Measurements from ENCODE around the gene TESK2.
"Not testable (repeated sequence)": the region's sequence is repeated elsewhere in the genome, so short reads cannot be mapped to it uniquely, and the experiment has no call there.

TESK2 gene

GRCh38 chr1:45510036-45510971 lies 19.3 kb upstream of the TESK2 start:
- no peak for DNase-seq

- no peak for DNase-seq
These were observed 17.6 kb upstream of the TESK2 start for GRCh38 chr1:45508295-45509151.

- no peak for DNase-seq
These were observed 16.9 kb upstream of the TESK2 start for GRCh38 chr1:45507893-45508292.

GRCh38 chr1:45507195-45507594 lies 16.2 kb upstream of the TESK2 start:
- DNase-seq: no peak

GRCh38 chr1:45503462-45504360 lies 12.7 kb upstream of the TESK2 start:
- no peak for DNase-seq

- DNase-seq: no peak
These were observed 10.5 kb upstream of the TESK2 start for GRCh38 chr1:45501505-45501859.

- DNase-seq: peak in 1 of 2 experiments; percentile 24
These were observed 8.4 kb upstream of the TESK2 start for GRCh38 chr1:45499415-45499769.

- no peak for DNase-seq
These were observed 7.3 kb upstream of the TESK2 start for GRCh38 chr1:45498279-45498678.

- peak; percentile 33 to 51 for DNase-seq
These were observed 2.2 kb upstream of the TESK2 start for GRCh38 chr1:45493116-45493697.

- DNase-seq: no peak
These were observed 1.7 kb upstream of the TESK2 start for GRCh38 chr1:45492691-45493090.

- no peak for DNase-seq
These were observed 711 bp upstream of the TESK2 start for GRCh38 chr1:45491487-45492260.

- no peak for DNase-seq
These were observed 790 bp downstream of the TESK2 start for GRCh38 chr1:45490121-45490625.

GRCh38 chr1:45489379-45489778 lies 1.6 kb downstream of the TESK2 start:
- DNase-seq: not testable (repeated sequence)

GRCh38 chr1:45488666-45489377 lies 2.1 kb downstream of the TESK2 start:
- DNase-seq: no peak

- no peak for DNase-seq
These were observed 5.0 kb downstream of the TESK2 start for GRCh38 chr1:45485949-45486348.

GRCh38 chr1:45479039-45479748 lies 11.8 kb downstream of the TESK2 start:
- no peak for DNase-seq

GRCh38 chr1:45478121-45478814 lies 12.7 kb downstream of the TESK2 start:
- no peak for DNase-seq

GRCh38 chr1:45477646-45478045 lies 13.3 kb downstream of the TESK2 start:
- DNase-seq: no peak

GRCh38 chr1:45474194-45474593 lies 16.8 kb downstream of the TESK2 start:
- DNase-seq: not testable (repeated sequence)
